SIG-M5 treated with dmso at 0.1 percent for 504 hours (cell line): Measurements from ENCODE around the gene TMCC1.
"Not testable (repeated sequence)": the region's sequence is repeated elsewhere in the genome, so short reads cannot be mapped to it uniquely, and the experiment has no call there.

Experiments used
- DNase-seq: peaks from one replicate; lab custom pipeline; 2025; ENCODE audit not compliant: unreplicated experiment; lab: John Stamatoyannopoulos, UW

Gene TMCC1

GRCh38 chr3:129612534-129613366 is 280.8 kb downstream of the TMCC1 start:
- no peak for DNase-seq

- no peak for DNase-seq
These were observed 281.5 kb downstream of the TMCC1 start for GRCh38 chr3:129611812-129612533.

- DNase-seq = no peak
These were observed 282.1 kb downstream of the TMCC1 start for GRCh38 chr3:129611446-129611800.

- DNase-seq = not testable (repeated sequence)
These were observed 282.6 kb downstream of the TMCC1 start for GRCh38 chr3:129610794-129611445.

- no peak for DNase-seq
These were observed 283.2 kb downstream of the TMCC1 start for GRCh38 chr3:129610276-129610675.

GRCh38 chr3:129609591-129610182 is 283.8 kb downstream of the TMCC1 start:
- DNase-seq = no peak

- no peak for DNase-seq
These were observed 284.4 kb downstream of the TMCC1 start for GRCh38 chr3:129608936-129609590.

DNA sequence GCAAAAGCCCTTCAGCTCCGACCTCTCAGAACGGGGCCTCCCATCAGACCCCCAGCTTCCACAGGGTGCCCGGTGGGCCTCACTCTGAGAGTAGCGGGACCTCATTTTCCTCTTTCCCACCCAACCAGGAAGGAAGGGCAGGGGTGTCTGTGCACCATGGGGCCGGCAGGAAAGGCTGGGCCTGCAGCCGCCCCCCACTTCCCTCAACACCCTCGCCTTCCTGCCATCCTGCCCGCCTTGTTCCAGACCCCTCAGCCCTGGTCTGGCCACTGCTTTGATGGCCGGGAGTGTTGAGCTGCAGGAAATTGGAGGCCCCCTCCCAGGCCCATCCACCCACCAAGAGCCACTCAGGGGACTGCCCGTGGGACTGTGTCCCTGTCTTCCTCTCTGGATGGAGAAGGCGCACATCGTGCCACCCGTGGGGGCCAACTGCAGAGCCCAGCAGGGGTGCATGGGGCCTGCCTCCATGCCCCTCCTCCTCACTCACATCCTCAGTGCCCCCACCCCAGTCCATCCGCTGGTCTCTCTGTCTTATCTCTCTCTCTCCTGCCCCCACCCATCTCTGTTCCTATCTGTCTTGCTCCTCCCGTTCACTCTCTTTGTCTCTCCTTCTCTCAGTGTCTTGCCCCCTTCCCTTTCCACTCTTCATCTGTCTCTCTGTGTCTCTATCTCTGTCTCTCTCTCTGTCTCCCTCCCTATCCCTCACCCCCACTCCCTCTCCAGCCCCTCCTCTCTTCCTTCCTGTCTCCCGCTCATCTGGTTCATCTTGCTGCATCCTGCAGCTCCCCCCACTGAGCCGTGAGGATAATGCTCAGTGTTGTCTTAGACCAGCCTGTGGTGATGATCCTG is 285.2 kb downstream of the TMCC1 start:
- DNase-seq = no peak

- no peak for DNase-seq
These were observed 286.0 kb downstream of the TMCC1 start for GRCh38 chr3:129607391-129608068.

GRCh38 chr3:129606636-129607390 is 286.7 kb downstream of the TMCC1 start, which contains the start of gene PLXND1:
Gene PLXND1 (minus strand): TSS chr3:129606676. CDS start chr3:129606639, 37 bp downstream.
- peak; percentile 26 for DNase-seq

DNA sequence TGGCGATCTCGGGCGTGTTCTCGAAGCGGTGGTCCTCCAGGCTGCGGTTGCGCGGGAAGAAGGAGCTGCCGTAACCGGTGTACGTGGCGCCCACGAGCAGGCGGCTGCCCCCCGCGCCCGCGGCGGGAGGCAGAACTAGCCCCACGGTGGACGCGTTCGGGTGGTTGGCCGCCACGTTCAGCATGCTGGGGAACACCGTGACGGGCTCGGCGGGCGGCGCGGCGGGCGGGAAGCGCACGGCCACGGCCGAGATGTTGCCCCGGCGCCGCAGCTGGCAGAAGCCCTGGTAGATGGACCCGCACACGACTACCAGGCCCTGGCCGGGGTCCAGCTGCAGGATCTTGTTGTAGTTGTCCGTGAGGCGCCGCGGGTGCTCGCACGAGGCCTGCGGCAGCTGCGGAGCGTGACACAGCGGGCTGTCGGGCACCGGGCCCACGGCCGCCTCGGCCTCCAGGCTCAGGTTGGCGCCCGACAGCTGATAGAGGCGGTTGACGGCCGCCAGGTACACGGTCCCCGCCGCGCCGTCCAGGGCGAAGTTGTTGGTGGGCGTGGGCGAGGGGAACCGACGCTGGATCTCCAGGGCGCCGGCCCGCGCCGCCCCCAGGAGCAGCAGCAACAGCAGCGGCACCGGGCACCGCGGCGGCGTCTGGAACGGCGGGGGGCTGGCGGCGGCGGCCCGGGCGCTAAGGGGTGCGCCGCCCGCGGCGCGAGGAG is 287.4 kb downstream of the TMCC1 start:
- DNase-seq = no peak

DNA sequence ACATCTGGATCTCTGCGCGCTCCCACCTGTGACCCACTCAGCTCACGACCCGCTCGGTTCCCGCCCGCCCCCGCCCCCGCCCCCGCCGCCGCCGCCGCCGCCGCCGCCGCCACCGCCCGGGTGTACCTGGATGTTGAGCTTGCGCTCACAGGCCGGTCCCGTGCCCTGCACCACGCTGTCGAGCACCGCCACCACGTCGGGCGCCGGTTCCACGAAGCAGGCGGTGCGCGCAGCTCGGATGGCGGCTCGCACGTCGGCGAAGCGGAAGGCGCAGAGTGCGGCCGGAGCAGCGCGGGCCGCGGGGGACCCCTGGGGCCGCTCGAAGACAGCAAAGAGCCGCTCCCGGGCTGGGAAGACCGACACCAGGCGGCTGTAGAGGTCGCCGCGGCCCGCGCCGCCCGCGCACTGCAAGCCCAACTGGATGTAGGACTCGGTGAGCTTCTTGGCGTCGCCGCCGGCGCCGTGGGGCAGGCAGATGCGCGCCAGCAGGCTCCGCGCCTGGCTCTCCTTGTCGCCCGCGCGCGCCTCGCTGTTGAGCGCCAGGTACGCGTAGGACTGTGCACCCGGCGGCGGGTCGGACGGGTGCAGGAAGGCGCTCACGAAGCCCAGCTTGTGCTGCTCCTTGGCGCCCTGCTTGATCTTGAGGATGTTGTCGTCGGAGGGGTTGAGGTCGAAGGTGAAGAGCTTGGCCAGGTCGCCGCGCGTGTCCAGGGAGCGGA is 288.1 kb downstream of the TMCC1 start:
- DNase-seq = peak; percentile 26

GRCh38 chr3:129604767-129605166 is 288.7 kb downstream of the TMCC1 start:
- DNase-seq = no peak

DNA sequence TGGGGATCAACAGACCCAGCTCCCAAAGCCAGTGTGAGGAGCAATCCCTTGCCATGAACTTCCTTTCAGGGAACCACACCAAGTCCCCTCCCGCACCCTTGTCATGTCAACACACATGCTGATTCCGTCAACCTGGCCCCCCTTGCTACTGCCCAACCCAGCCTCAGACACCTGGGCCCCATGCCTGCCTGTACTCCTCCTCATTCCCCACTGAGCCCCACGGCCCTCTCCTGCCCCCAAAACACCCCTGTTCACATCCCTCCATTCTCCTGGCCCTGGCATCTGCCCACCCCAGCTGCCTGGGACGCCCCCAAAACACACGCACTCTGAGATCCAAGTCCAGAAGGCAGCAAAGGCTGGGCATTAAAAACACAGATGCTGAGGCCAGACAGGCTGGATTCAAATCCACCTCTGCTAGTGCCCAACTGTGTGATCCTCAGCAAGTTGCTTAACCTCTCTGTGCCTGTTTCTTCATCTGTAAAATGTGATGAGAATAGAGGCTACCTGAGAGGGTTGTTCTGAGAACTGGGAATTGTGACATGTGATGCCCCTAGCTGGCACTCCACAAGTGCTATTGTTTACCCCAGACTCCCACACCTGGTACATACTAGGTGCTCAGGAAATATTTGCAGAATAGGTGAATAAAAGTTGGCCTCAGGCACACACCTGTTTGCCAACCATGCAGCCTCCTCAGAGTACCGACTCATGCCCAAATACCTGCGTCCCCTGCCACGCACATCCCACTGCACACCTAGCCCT is 289.3 kb downstream of the TMCC1 start:
- DNase-seq = no peak

GRCh38 chr3:129603561-129603942 is 290.0 kb downstream of the TMCC1 start:
- DNase-seq = no peak

DNA sequence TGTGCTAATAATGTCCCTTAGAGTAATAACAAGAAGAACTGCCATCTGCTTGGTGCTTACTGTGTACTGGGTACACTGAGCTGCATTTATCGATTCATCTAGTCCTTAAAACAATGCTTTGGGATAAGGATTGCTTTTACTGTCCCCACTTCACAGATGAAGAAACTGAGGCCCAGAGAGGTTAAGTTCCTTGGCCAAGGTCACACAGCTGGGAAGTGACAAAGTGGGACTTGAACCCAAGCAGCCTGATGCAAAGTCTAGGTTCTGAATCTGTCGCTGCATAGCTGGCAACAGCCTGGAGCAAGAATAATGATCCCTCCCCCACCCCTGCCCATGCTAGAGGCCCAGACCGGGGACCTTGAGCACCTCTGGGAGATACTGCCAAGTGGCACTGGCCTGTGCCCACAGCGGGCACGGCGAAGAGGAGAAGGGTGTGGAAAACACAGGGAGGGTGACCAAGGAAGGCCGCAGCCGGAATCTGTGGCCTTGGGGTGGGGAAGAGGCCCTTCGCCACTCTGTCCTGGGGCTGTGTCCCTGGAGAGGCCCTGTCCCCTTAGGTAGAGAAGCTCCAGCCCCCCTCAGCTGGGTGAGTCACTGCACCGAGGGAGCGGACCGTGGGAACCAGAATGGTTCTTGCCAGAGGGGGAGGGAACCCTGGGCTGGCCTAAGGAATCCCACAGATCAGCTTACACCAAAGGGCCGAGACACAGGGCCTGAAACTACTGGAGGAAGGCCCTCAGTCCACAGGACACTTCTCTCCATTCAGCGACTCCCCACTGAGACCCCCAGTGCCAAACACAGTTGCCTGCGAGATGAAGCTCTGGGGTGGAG is 290.6 kb downstream of the TMCC1 start:
- peak; percentile 18 for DNase-seq
